ENCODE data around the gene OAS2.

OAS2 gene

DNA sequence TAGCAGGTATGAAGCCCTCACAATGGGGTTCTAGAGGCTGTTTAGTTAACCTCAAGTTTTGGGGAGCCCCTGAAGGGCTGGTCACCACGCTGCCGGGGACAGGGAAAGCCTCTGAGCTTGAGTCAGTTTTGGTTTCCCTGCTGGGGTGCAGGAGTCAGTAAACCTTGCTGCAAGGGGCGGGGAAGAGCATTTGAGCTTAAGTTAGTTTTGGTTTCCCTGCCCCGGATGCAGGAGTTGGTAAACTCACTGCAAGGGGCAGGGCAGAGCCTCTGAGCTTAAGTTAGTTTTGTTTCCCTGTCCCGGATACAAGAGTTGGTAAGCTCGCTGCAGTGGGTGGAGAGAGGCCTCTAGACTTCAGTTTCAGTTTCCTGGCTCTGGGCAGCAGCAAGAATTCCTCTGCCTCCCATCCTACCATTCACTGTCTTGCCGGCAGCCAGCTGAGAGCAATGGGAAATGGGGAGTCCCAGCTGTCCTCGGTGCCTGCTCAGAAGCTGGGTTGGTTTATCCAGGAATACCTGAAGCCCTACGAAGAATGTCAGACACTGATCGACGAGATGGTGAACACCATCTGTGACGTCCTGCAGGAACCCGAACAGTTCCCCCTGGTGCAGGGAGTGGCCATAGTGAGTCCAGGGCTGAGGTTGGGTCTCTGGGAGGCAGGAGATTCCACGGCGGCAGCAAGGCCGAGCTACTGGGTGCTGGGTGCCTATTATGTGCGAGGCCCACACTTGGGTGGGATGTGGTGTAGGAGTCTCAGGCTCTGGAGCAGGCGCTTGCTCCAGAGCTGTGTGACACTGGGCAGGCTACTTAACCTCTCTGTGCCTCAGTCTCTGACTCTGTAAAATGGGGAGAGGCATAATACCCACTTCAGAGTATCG lies at the start of gene OAS2:
TSS of gene OAS2 (plus strand) at position 357 of the 878 bp plus-strand sequence. CDS start at position 447, 90 bp downstream.
- no peak for DNase-seq

- DNase-seq = no peak
Observed at GRCh38 chr12:112928978-112929377, 49.3 kb upstream of the OAS2 start.

DNA sequence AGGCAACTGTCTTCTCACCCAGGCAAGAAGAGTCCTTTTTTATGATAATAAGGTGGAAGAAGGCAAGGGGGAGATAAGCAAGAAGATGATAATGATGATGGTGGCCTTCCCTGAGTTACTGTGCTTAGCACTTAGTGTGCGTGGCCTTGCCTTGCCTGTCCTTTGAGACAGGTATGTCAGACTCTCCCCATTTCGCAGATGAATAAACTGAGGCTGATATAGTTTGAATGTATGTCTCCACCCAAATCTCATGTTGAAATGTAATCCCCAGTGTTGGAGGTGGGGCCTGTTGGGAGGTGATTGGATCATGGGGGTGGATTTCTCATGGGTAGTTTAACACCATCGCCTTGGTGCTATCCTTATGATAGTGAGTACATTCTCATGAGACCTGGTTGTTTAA lies 48.6 kb upstream of the OAS2 start:
- no peak for DNase-seq

- DNase-seq = no peak
Observed at GRCh38 chr12:112930350-112930749, 48.0 kb upstream of the OAS2 start.

GRCh38 chr12:112932485-112933128 lies 45.7 kb upstream of the OAS2 start:
- no peak for DNase-seq

- DNase-seq = no peak
Observed at GRCh38 chr12:112933129-112933505, 45.2 kb upstream of the OAS2 start.

GRCh38 chr12:112936264-112936663 lies 42.1 kb upstream of the OAS2 start:
- no peak for DNase-seq

DNA sequence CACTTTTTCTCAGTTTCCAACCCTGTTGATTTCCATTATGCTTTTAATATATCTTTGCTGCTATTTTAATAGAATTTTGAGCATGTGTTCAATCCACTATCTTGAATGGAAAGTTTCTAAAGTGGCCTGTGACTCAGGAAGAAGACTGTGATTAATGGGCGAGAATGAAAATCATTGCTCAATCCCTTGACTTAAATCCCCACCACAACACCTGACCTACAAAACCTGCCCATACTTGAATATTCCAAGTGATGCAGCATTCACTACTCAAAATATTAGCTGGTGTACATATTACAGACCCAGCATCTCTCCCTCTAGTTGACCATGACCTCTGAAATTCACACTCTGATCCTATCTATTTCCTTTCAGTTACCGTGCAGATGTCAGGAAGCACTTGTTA lies 41.4 kb upstream of the OAS2 start:
- DNase-seq = no peak

DNA sequence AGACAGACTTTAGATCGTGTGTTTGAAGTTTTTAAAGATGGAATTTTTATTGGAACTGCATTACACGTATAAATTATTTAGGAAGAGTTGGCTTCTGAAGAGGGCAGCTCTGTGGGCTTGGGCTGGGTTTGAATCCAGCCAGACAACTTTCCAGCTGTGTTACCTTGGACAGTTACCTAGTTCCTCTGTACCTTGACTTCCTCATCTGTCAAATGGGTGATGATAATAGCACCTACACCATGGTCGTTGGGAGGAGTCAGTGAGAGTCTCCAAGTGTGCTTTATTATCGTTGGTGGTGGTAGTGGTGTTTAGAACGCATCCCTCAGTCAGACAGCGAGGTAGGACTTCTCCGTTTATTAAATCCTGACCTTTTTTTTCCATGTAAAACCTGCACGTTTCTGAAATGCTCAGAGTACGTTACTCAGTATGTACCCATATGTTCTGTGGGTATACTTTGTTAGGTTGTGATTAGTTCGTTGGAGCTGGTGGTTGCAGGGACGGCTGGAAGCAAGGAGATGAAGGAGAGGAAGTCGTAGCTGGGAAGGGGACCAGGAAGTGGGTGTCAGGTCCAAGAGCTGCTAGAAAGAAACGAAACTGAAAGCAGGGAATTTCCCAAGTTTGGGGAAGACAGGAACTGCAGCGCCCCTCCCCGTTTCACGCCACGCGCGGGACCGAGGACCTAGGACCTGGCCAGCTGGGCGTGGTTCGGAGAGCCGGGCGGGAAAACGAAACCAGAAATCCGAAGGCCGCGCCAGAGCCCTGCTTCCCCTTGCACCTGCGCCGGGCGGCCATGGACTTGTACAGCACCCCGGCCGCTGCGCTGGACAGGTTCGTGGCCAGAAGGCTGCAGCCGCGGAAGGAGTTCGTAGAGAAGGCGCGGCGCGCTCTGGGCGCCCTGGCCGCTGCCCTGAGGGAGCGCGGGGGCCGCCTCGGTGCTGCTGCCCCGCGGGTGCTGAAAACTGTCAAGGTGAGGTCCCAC lies 40.3 kb upstream of the OAS2 start, which contains the start of gene OAS3:
TSS of gene OAS3 (plus strand) at position 734 of the 979 bp plus-strand sequence. CDS start at position 791, 57 bp downstream.
- no peak for DNase-seq

DNA sequence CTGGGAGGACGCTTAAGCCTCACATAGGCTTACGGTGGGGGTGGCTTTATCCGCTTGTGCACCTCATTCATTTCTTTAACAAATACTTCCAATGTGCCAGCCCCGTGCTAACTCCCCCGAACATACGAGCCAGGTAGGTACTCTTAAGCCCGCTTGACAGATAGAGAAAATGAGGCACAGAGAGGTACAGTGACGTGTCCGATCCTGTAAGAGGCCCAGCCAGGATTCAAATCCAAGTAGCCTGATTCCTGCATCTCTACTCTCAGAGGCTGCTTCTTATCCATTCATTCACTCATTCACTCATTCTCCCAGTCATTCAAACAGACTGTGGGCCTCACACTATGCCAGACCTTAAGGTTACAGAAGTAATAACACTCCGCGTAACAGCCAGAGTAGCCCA lies 39.6 kb upstream of the OAS2 start:
- no peak for DNase-seq

GRCh38 chr12:112939761-112940381 lies 38.4 kb upstream of the OAS2 start:
- no peak for DNase-seq

DNA sequence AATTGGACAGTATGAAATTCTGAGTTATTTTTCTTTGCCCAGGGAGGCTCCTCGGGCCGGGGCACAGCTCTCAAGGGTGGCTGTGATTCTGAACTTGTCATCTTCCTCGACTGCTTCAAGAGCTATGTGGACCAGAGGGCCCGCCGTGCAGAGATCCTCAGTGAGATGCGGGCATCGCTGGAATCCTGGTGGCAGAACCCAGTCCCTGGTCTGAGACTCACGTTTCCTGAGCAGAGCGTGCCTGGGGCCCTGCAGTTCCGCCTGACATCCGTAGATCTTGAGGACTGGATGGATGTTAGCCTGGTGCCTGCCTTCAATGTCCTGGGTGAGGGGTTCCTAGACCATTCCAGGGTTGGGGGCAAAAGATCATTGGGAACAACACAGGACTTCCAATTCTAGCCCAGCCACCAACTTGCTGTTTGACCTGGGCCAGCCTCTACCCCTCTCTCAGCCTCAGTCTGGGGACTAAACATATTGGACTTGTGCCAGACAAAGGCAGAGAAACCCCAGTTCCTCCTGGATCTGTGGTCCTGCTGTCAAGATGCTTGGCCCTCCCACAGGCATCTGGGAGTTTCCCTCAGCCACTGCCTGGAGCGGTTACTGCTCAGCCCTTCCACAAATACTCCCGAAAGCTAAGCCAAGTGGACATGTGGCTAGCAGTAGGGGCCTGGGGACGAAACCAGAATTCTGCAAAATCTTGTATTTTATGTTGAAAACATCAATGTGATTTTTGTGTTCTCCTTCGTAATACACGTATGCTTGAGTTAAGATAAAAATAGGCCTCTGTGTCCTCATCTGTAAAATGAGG lies 36.6 kb upstream of the OAS2 start:
- no peak for DNase-seq

DNA sequence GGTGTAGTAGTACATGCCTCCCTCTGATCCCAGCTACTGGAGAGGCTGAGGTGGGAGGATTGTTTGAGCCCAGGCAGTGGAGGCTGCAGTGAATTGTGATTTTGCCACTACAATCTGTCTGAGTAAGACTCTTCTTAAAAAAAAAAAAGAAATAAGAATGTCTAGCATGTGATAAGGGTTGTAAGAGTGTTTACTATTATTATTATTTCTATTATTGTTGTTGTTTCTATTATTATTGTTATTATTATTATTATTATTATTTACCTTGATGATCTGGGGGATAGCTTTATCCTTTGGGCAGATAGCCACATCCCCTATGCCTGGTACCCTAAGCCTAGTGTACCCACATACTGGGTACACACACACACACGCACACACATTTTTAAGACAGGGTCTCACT lies 35.7 kb upstream of the OAS2 start:
- no peak for DNase-seq

DNA sequence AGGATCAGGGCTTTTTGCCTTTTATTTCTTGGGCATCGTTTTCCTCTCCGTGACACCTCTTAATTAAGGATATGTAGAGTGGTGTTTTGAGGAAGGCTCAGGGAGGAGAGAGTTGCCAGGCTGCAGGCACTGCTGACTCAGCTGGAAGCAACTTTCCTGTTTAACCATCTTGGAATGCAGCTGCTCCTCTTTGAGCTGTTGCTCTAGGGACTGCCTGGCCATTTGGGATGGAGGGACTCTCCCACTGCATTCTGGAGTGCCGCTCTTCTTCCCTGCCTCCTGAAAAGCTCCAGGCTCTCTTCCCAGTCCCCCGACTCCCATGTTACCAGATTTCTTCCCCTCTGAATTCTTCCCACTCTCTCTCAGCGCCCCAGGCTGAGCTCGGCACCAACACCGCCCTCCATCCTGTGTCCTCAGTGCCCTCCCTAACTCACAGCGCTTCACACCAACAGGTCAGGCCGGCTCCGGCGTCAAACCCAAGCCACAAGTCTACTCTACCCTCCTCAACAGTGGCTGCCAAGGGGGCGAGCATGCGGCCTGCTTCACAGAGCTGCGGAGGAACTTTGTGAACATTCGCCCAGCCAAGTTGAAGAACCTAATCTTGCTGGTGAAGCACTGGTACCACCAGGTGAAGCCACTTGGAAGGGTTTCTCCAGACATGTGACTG lies 34.2 kb upstream of the OAS2 start:
- DNase-seq = no peak

GRCh38 chr12:112945515-112945914 lies 32.8 kb upstream of the OAS2 start:
- DNase-seq = no peak

GRCh38 chr12:112946236-112947000 lies 31.9 kb upstream of the OAS2 start:
- DNase-seq = no peak

DNA sequence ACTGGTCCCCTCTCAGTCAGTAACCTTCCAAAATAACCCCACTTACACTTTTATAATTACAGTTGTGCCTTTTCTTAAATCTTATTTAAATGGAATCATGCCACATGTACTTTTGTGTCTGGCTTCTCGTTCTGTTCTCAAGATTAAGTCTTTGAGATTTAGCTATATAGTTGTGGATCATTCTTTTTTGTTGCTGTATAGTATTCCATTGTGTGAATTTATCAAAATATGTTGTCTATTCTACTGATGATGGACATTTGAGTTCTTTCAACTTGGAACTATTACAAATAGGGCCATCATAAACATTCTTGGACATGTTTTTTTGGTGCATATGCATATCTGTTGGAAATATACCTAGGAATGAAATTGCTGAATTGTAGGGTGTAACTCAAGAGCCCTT lies 31.0 kb upstream of the OAS2 start:
- DNase-seq = no peak

DNA sequence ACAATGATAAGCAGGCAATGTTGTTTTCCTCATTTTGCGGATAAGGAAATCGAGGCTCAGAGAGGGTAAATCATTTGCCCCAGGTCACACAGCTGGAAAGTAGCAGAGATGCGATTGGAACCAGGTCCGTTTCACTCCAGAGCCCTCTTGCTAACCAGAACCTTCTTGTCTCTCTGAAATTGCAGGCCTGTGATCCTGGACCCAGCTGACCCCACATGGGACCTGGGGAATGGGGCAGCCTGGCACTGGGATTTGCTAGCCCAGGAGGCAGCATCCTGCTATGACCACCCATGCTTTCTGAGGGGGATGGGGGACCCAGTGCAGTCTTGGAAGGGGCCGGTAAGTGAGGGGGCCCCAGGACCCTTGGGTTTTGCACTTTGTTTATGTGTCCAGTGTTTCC lies 30.6 kb upstream of the OAS2 start:
- no peak for DNase-seq

DNA sequence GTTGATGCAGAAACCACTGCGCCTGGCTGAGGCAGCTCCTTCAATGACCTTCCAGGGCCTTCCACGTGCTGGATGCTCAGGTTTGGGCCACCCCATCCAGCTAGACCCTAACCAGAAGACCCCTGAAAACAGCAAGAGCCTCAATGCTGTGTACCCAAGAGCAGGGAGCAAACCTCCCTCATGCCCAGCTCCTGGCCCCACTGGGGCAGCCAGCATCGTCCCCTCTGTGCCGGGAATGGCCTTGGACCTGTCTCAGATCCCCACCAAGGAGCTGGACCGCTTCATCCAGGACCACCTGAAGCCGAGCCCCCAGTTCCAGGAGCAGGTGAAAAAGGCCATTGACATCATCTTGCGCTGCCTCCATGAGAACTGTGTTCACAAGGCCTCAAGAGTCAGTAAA lies 29.5 kb upstream of the OAS2 start:
- no peak for DNase-seq

DNA sequence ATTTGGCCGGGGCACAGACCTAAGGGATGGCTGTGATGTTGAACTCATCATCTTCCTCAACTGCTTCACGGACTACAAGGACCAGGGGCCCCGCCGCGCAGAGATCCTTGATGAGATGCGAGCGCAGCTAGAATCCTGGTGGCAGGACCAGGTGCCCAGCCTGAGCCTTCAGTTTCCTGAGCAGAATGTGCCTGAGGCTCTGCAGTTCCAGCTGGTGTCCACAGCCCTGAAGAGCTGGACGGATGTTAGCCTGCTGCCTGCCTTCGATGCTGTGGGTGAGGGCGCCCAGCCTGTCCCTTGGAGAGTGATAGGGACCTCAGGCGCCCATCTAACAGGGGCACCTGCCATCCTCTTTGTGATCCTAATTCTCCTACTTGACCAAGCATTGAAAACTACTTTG lies 27.6 kb upstream of the OAS2 start:
- DNase-seq = no peak

Data from SIG-M5 (cell line).